ENCODE data around the gene LHFPL6. TPM values are rescaled to one million over a fixed set of nuclear protein-coding genes. Genes with fewer than 3 reads are reported as not detected.

Gene LHFPL6
- total RNA-seq, 1 donor from 2014 or later: 3.0 TPM

DNA sequence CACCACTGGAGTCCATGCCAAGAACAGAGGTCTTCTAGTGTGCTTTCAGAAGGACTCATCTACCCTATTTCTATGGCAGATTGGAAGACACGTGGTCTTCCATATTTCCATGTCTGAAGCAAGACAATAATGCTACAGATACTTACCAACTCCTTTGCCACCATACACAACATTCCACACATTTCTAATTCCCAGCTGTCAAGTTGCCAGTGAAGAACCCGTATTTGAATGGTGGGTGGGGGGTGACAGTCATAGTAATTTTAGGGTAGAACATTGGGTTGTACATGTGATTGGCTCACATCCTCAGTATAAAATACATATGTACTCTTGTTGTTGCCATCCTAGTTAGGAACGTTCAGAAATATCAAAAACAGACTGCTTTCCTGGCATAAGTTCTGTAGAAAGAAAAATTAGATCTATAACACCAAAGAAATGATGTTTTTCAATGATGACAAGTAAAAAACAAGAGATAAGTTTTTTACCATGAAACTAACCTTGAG lies 69.3 kb downstream of the LHFPL6 start:
- Mint-ChIP-seq H3K36me3 (peaks cover 23% of the 10 kb centered on the region), H3K4me1 (peaks cover 31% of the 10 kb centered on the region), H3K9me3 (no peaks in the 10 kb centered on the region), H3K27ac (no peak overlapping the region), H3K4me3 (no peak overlapping the region), H3K27me3 (ENCODE audit: insufficient read depth, low read depth) (peaks cover 4% of the 10 kb centered on the region)
- H3K36me3 ChIP-seq: no peaks in the 10 kb centered on the region
- H2AFZ ChIP-seq (replicated peaks): no peak overlapping the region
- H3K79me2 ChIP-seq (ENCODE audit: low read depth): no peaks in the 10 kb centered on the region
- no peak for DNase-seq (ENCODE audit: low spot score)
- TF ChIP-seq EZH2phosphoT487 (IDR thresholded peaks at IDR 0.05) (no peak), EZH2 (IDR thresholded peaks at IDR 0.05) (no peak)
- TF ChIP-seq, protein P1, sequence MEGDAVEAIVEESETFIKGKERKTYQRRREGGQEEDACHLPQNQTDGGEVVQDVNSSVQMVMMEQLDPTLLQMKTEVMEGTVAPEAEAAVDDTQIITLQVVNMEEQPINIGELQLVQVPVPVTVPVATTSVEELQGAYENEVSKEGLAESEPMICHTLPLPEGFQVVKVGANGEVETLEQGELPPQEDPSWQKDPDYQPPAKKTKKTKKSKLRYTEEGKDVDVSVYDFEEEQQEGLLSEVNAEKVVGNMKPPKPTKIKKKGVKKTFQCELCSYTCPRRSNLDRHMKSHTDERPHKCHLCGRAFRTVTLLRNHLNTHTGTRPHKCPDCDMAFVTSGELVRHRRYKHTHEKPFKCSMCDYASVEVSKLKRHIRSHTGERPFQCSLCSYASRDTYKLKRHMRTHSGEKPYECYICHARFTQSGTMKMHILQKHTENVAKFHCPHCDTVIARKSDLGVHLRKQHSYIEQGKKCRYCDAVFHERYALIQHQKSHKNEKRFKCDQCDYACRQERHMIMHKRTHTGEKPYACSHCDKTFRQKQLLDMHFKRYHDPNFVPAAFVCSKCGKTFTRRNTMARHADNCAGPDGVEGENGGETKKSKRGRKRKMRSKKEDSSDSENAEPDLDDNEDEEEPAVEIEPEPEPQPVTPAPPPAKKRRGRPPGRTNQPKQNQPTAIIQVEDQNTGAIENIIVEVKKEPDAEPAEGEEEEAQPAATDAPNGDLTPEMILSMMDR (IDR thresholded peaks at IDR 0.05): no peak
- no peaks in the 10 kb centered on the region for H3K9me3 ChIP-seq (ENCODE audit: low read depth)
- H4K20me1 ChIP-seq (ENCODE audit: low read depth): no peaks in the 10 kb centered on the region
- H3K4me1 ChIP-seq: peaks cover 21% of the 10 kb centered on the region
- no peak overlapping the region for H3K27ac ChIP-seq
- no peak overlapping the region for H3K4me2 ChIP-seq
- H3F3A ChIP-seq (ENCODE audit: low read depth): peaks cover 8% of the 10 kb centered on the region
- no peak overlapping the region for H3K9ac ChIP-seq
- peaks cover 61% of the 10 kb centered on the region for H3K27me3 ChIP-seq
- H3K4me3 ChIP-seq: no peak overlapping the region

DNA sequence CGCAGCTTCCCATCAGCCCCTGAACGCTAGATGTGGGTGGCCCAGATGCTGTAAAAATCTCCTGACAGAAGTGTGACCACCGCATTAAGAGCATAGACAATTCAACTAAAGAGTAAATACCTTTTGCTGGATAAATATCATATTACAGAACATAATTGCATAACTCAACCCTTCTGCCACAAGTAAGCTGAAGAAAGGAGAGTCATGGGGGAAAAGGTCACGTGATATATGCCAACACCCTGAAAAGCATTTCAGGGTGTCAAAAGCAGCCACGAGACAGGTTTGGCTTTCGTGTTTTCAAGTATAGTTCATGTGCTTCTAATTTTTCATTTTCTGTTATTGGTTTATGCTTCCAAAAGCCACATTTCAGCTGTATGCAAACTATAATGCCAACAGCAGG lies 71.3 kb downstream of the LHFPL6 start:
- Mint-ChIP-seq H3K27me3 (ENCODE audit: insufficient read depth, low read depth) (peaks cover 4% of the 10 kb centered on the region), H3K27ac (peak overlapping the region; percentile 72), H3K36me3 (peaks cover 22% of the 10 kb centered on the region), H3K4me3 (no peak overlapping the region), H3K4me1 (peaks cover 23% of the 10 kb centered on the region), H3K9me3 (no peaks in the 10 kb centered on the region)
- Histone ChIP-seq H3K27me3 (peaks cover 71% of the 10 kb centered on the region), H2AFZ (replicated peaks) (no peak overlapping the region), H4K20me1 (ENCODE audit: low read depth) (no peaks in the 10 kb centered on the region), H3K4me2 (peak overlapping the region; percentile 44), H3K36me3 (no peaks in the 10 kb centered on the region), H3K9ac (no peak overlapping the region), H3K9me3 (ENCODE audit: low read depth) (no peaks in the 10 kb centered on the region), H3K27ac (no peak overlapping the region), H3F3A (ENCODE audit: low read depth) (peaks cover 8% of the 10 kb centered on the region), H3K4me3 (no peak overlapping the region), H3K4me1 (peaks cover 16% of the 10 kb centered on the region), H3K79me2 (ENCODE audit: low read depth) (no peaks in the 10 kb centered on the region)
- no peak for DNase-seq (ENCODE audit: low spot score)
- TF ChIP-seq EZH2 (IDR thresholded peaks at IDR 0.05) (no peak), EZH2phosphoT487 (IDR thresholded peaks at IDR 0.05) (no peak)
- TF ChIP-seq, protein P1 (IDR thresholded peaks at IDR 0.05): no peak

DNA sequence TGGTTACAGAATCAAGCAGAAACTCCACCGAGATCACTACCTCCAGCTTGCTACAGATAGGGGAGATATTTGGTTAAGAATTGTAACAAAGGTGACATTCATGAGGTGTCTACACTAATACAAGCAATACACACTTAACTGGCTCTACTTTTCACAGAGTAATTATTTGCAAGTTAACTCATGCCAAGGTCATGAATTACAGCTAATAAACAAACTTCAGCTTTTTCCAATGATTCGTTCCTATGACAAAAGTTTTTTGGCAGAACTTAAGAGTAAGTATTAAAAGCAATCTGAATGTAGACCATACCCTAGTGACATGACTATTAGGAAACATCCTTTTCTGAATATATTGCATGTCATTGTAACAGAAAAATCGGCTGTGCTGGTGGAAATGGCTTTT lies 72.1 kb downstream of the LHFPL6 start:
- H3K9me3 ChIP-seq (ENCODE audit: low read depth): no peaks in the 10 kb centered on the region
- peaks cover 15% of the 10 kb centered on the region for H3K4me1 ChIP-seq
- H4K20me1 ChIP-seq (ENCODE audit: low read depth): no peaks in the 10 kb centered on the region
- Mint-ChIP-seq H3K4me1 (peaks cover 20% of the 10 kb centered on the region), H3K4me3 (no peak overlapping the region), H3K9me3 (no peaks in the 10 kb centered on the region), H3K27me3 (ENCODE audit: insufficient read depth, low read depth) (peaks cover 4% of the 10 kb centered on the region), H3K36me3 (peaks cover 19% of the 10 kb centered on the region), H3K27ac (no peak overlapping the region)
- H3K4me3 ChIP-seq: no peak overlapping the region
- peaks cover 8% of the 10 kb centered on the region for H3F3A ChIP-seq (ENCODE audit: low read depth)
- H3K79me2 ChIP-seq (ENCODE audit: low read depth): no peaks in the 10 kb centered on the region
- peaks cover 71% of the 10 kb centered on the region for H3K27me3 ChIP-seq
- no peaks in the 10 kb centered on the region for H3K36me3 ChIP-seq
- TF ChIP-seq, protein P1 (IDR thresholded peaks at IDR 0.05): no peak
- TF ChIP-seq EZH2 (IDR thresholded peaks at IDR 0.05) (no peak), EZH2phosphoT487 (IDR thresholded peaks at IDR 0.05) (no peak)
- no peak for DNase-seq (ENCODE audit: low spot score)
- no peak overlapping the region for H3K9ac ChIP-seq
- H2AFZ ChIP-seq (replicated peaks): no peak overlapping the region
- H3K4me2 ChIP-seq: no peak overlapping the region
- no peak overlapping the region for H3K27ac ChIP-seq
